ENCODE measurements around the gene RABGGTA.

The RABGGTA gene

GRCh38 chr14:24308342-24309124 lies 37.1 kb upstream of the RABGGTA start:
- no peak for DNase-seq (ENCODE audit: low read depth)
- no peak for TF ChIP-seq CTCF (IDR thresholded peaks at IDR 0.05; ENCODE audit: low read depth, low read length, missing control alignments)
- H3K4me3 ChIP-seq (ENCODE audit: low read depth, low read length) = no peak overlapping the region

GRCh38 chr14:24307575-24308341 lies 36.4 kb upstream of the RABGGTA start, which contains the start of gene CIDEB:
Gene CIDEB (minus strand): TSS chr14:24307977. CDS start chr14:24307858, 119 bp downstream.
- TF ChIP-seq CTCF (IDR thresholded peaks at IDR 0.05; ENCODE audit: low read depth, low read length, missing control alignments) = peak; percentile 94
- no peak within 1 kb of the TSS for H3K4me3 ChIP-seq (ENCODE audit: low read depth, low read length)
- DNase-seq (ENCODE audit: low read depth) = no peak

- no peak for DNase-seq (ENCODE audit: low read depth)
- no peak overlapping the region for H3K4me3 ChIP-seq (ENCODE audit: low read depth, low read length)
- TF ChIP-seq CTCF (IDR thresholded peaks at IDR 0.05; ENCODE audit: low read depth, low read length, missing control alignments) = no peak
Observed at GRCh38 chr14:24307156-24307574, 35.8 kb upstream of the RABGGTA start.

- no peak for DNase-seq (ENCODE audit: low read depth)
- H3K4me3 ChIP-seq (ENCODE audit: low read depth, low read length) = no peak overlapping the region
- no peak for TF ChIP-seq CTCF (IDR thresholded peaks at IDR 0.05; ENCODE audit: low read depth, low read length, missing control alignments)
Observed at GRCh38 chr14:24304019-24304387, 32.6 kb upstream of the RABGGTA start.

- H3K4me3 ChIP-seq (ENCODE audit: low read depth, low read length) = peak overlapping the region; percentile 74
- no peak for DNase-seq (ENCODE audit: low read depth)
- no peak for TF ChIP-seq CTCF (IDR thresholded peaks at IDR 0.05; ENCODE audit: low read depth, low read length, missing control alignments)
Observed at GRCh38 chr14:24300326-24300980, 29.1 kb upstream of the RABGGTA start.

- TF ChIP-seq CTCF (IDR thresholded peaks at IDR 0.05; ENCODE audit: low read depth, low read length, missing control alignments) = no peak
- peak within 1 kb of the TSS; percentile 74 for H3K4me3 ChIP-seq (ENCODE audit: low read depth, low read length)
- DNase-seq (ENCODE audit: low read depth) = peak; percentile 69
Observed at GRCh38 chr14:24299255-24300191, 28.1 kb upstream of the RABGGTA start, which contains the start of the genes DHRS1 and NOP9. Gene DHRS1 (minus strand): TSS chr14:24299780. CDS start chr14:24299106, 674 bp downstream. Gene NOP9 (plus strand): TSS chr14:24299850. CDS start chr14:24299955, 105 bp downstream.

Measured in GM12864 (cell line).